IMR-90 (cell line): ENCODE results near the gene MEIS3. TPM values are rescaled to one million over a fixed set of nuclear protein-coding genes. Genes with fewer than 3 reads are reported as not detected.

Source experiments
- ATAC-seq: fragments of 200-7000 bp; cut with Tn5 transposase; 2 replicates; pipeline ENCODE4 v1.9.1; 2020; ENCODE audit warnings: low read depth, mild to moderate bottlenecking, moderate library complexity
- BruUV-seq: library from RNA; stranded (reverse); fragments of 400-500 nt; replicated peaks from 2 replicates; lab custom pipeline; 2021; lab: Mats Ljungman, UMichigan
- CTCF ChIA-PET: fragments of 300-600 bp; formaldehyde crosslinking; extraction: SDS; loops from one replicate; lab custom pipeline; 2021; ENCODE audit warnings: antibody characterized with exemption; lab: Yijun Ruan, JAX
- POLR2A ChIA-PET: fragments of 300-600 bp; sonication (Branson Sonifier 250); formaldehyde crosslinking; loops from one replicate; lab custom pipeline; 2022; ENCODE audit warnings: antibody characterized with exemption; ENCODE audit not compliant: unreplicated experiment; lab: Charles Lee
- DNase-seq: peaks from one replicate; pipeline ENCODE4 v3.0.0; 2013
- H2AFZ ChIP-seq: replicated peaks from 2 replicates; pipeline ENCODE3; 2013; ENCODE audit warnings: low read length, mild to moderate bottlenecking; ENCODE audit not compliant: poor library complexity
- H2AK5ac ChIP-seq: 2 replicates; pipeline ENCODE4 v1.6.1; 2013; ENCODE audit warnings: low read depth, low read length, inconsistent platforms
- H2AK9ac ChIP-seq: replicated peaks from 2 replicates; pipeline ENCODE3; 2013; ENCODE audit warnings: mild to moderate bottlenecking, low read depth, low read length, moderate library complexity; ENCODE audit not compliant: poor library complexity
- H2BK120ac ChIP-seq: 2 replicates; pipeline ENCODE4 v1.6.1; 2013; ENCODE audit warnings: low read depth, low read length, inconsistent platforms
- H2BK15ac ChIP-seq: 3 replicates; pipeline ENCODE4 v1.6.1; 2013; ENCODE audit warnings: low read depth, low read length, inconsistent platforms
- H2BK20ac ChIP-seq: 2 replicates; pipeline ENCODE4 v1.6.1; 2013; ENCODE audit warnings: low read depth, mild to moderate bottlenecking, inconsistent platforms, low read length, moderate library complexity
- H2BK5ac ChIP-seq: 2 replicates; pipeline ENCODE4 v1.6.1; 2013; ENCODE audit warnings: mild to moderate bottlenecking, low read depth, low read length, inconsistent platforms; ENCODE audit not compliant: poor library complexity, severe bottlenecking
- H3K14ac ChIP-seq: replicated peaks from 2 replicates; pipeline ENCODE4 v1.6.1; 2013; ENCODE audit warnings: low read depth, low read length, inconsistent platforms
- H3K18ac ChIP-seq: 2 replicates; pipeline ENCODE4 v1.6.1; 2013; ENCODE audit warnings: low read depth, low read length, control low read depth
- H3K23ac ChIP-seq: 2 replicates; pipeline ENCODE4 v1.6.1; 2013; ENCODE audit warnings: low read depth, low read length, inconsistent platforms
- H3K27ac ChIP-seq: 2 replicates; pipeline ENCODE4 v1.5.1; 2013; ENCODE audit warnings: mild to moderate bottlenecking, control low read depth, low read length; ENCODE audit not compliant: insufficient read depth
- H3K27me3 ChIP-seq: 2 replicates; pipeline ENCODE4 v1.6.1; 2013; ENCODE audit warnings: low read length; ENCODE audit not compliant: control insufficient read depth, insufficient read depth
- H3K36me3 ChIP-seq: 2 replicates; pipeline ENCODE4 v1.6.1; 2013; ENCODE audit warnings: low read length, mixed read lengths; ENCODE audit not compliant: control insufficient read depth, insufficient read depth
- H3K4ac ChIP-seq: 2 replicates; pipeline ENCODE4 v1.6.1; 2013; ENCODE audit warnings: low read depth, low read length, inconsistent platforms
- H3K4me1 ChIP-seq: 2 replicates; pipeline ENCODE4 v1.6.1; 2013; ENCODE audit warnings: low read length, mixed read lengths; ENCODE audit not compliant: control insufficient read depth, insufficient read depth
- H3K4me2 ChIP-seq: 2 replicates; pipeline ENCODE4 v1.6.1; 2013; ENCODE audit warnings: low read depth, mild to moderate bottlenecking, control low read depth, low read length, moderate library complexity
- H3K4me3 ChIP-seq: 2 replicates; pipeline ENCODE4 v1.5.1; 2013; ENCODE audit warnings: low read depth, mild to moderate bottlenecking, control low read depth, low read length, moderate library complexity; ENCODE audit not compliant: insufficient read depth
- H3K56ac ChIP-seq: 2 replicates; pipeline ENCODE4 v1.6.1; 2013; ENCODE audit warnings: low read length, inconsistent platforms; ENCODE audit not compliant: insufficient read depth; ENCODE audit errors: extremely low read depth
- H3K79me1 ChIP-seq, 2 experiments: 2 replicates each; pipeline ENCODE4 v1.6.1; 2013; ENCODE audit warnings: low read length in 2 of 2, inconsistent platforms in 1 of 2, low read depth in 1 of 2
- H3K9ac ChIP-seq: 2 replicates; pipeline ENCODE4 v1.6.1; 2013; ENCODE audit warnings: low read depth, low read length, control low read depth
- H3K9me1 ChIP-seq: 2 replicates; pipeline ENCODE4 v1.6.1; 2013; ENCODE audit warnings: low read length, inconsistent platforms; ENCODE audit not compliant: insufficient read depth
- H3K9me3 ChIP-seq: 2 replicates; pipeline ENCODE4 v1.6.1; 2013; ENCODE audit warnings: low read length; ENCODE audit not compliant: control insufficient read depth, insufficient read depth
- H4K20me1 ChIP-seq: 2 replicates; pipeline ENCODE4 v1.6.1; 2013; ENCODE audit warnings: low read length, inconsistent platforms; ENCODE audit not compliant: insufficient read depth
- H4K5ac ChIP-seq: 2 replicates; pipeline ENCODE4 v1.6.1; 2013; ENCODE audit warnings: mild to moderate bottlenecking, low read depth, low read length, control low read depth
- H4K8ac ChIP-seq, 2 experiments: 2 replicates each; pipeline ENCODE4 v1.6.1; 2013; ENCODE audit warnings: low read depth in 2 of 2, low read length in 2 of 2, control low read depth in 1 of 2, inconsistent platforms in 1 of 2
- H4K91ac ChIP-seq: 2 replicates; pipeline ENCODE4 v1.6.1; 2013; ENCODE audit warnings: low read depth, low read length, inconsistent platforms; ENCODE audit not compliant: insufficient read depth
- BHLHE40 ChIP-seq: fragments of 150-350 bp; IDR thresholded peaks from 2 replicates; pipeline ENCODE4 v1.6.1; 2016; ENCODE audit warnings: mild to moderate bottlenecking, low read depth, low read length
- CEBPB ChIP-seq: IDR thresholded peaks from 2 replicates; pipeline ENCODE4 v1.6.1; 2012; ENCODE audit warnings: low read depth, low read length, improper control_type of control experiment
- CHD1 ChIP-seq: IDR thresholded peaks from 2 replicates; pipeline ENCODE4 v1.6.1; 2012; ENCODE audit warnings: low read depth, low read length, improper control_type of control experiment
- ELK1 ChIP-seq: fragments of 150-350 bp; IDR thresholded peaks from 2 replicates; pipeline ENCODE4 v1.6.1; 2016; ENCODE audit warnings: low read depth, mild to moderate bottlenecking, low read length, moderate library complexity, borderline replicate concordance
- FOS ChIP-seq: fragments of 150-350 bp; IDR thresholded peaks from 2 replicates; pipeline ENCODE4 v1.6.1; 2016; ENCODE audit warnings: low read depth, low read length
- MAFK ChIP-seq: IDR thresholded peaks from 2 replicates; pipeline ENCODE4 v1.6.1; 2012; ENCODE audit warnings: low read depth, low read length, improper control_type of control experiment
- MAZ ChIP-seq: IDR thresholded peaks from 2 replicates; pipeline ENCODE4 v1.6.1; 2012; ENCODE audit warnings: low read depth, mild to moderate bottlenecking, low read length, improper control_type of control experiment, moderate library complexity, borderline replicate concordance
- MXI1 ChIP-seq: IDR thresholded peaks from 2 replicates; pipeline ENCODE4 v1.6.1; 2012; ENCODE audit warnings: low read depth, mild to moderate bottlenecking, low read length, moderate library complexity, borderline replicate concordance
- NFE2L2 ChIP-seq: fragments of 150-350 bp; IDR thresholded peaks from 2 replicates; pipeline ENCODE4 v1.6.1; 2016; ENCODE audit warnings: low read depth, mild to moderate bottlenecking, low read length
- POLR2A ChIP-seq: IDR thresholded peaks from 2 replicates; pipeline ENCODE4 v1.6.1; 2012; ENCODE audit warnings: mild to moderate bottlenecking, low read depth, low read length
- RAD21 ChIP-seq: IDR thresholded peaks from 2 replicates; pipeline ENCODE4 v1.6.1; 2012; ENCODE audit warnings: low read length, improper control_type of control experiment
- RCOR1 ChIP-seq: IDR thresholded peaks from 2 replicates; pipeline ENCODE4 v1.6.1; 2012; ENCODE audit warnings: mild to moderate bottlenecking, low read length, improper control_type of control experiment; ENCODE audit not compliant: insufficient replicate concordance
- RFX5 ChIP-seq: IDR thresholded peaks from 2 replicates; pipeline ENCODE4 v1.8.0; 2012; ENCODE audit warnings: low read depth, mild to moderate bottlenecking, low read length, moderate library complexity
- SMC3 ChIP-seq: fragments of 150-350 bp; IDR thresholded peaks from 2 replicates; pipeline ENCODE4 v1.6.1; 2016; ENCODE audit warnings: low read depth, mild to moderate bottlenecking, antibody characterized with exemption, low read length, moderate library complexity
- USF2 ChIP-seq: fragments of 150-350 bp; IDR thresholded peaks from 2 replicates; pipeline ENCODE4 v1.6.1; 2017; ENCODE audit warnings: mild to moderate bottlenecking, antibody characterized with exemption, low read length, low read depth
- WGBS, 2 experiments: methylation state at CpG; one replicate each; pipeline versions ENCODE4 v1.1.5 to v1.1.7; 2013; ENCODE audit warnings: missing lambda C conversion rate in 2 of 2; ENCODE audit not compliant: insufficient read length in 1 of 2; ENCODE audit errors: extremely low coverage in 2 of 2; 5-methylcytosine and 5-hydroxymethylcytosine counted together
- dilution Hi-C: fragments of 300-500 bp; cut with HindIII; formaldehyde crosslinking; loops from one replicate; pipeline ENCODE4 v1.14.3; 2018; ENCODE audit warnings: low sequenced_read_pairs; ENCODE audit not compliant: unreplicated experiment
- in situ Hi-C: fragments of 300-500 bp; cut with MboI; formaldehyde crosslinking; loops from 3 replicates; pipeline ENCODE4 v1.14.3; 2019; ENCODE audit warnings: low sequenced_read_pairs, inconsistent platforms, mixed read lengths
- intact Hi-C: fragments of 100-400 bp; cut with micrococcal nuclease; formaldehyde crosslinking; loops from 2 replicates; pipeline ENCODE4 v1.10.0; 2022
- polyA plus RNA-seq, 3 experiments: library from polyadenylated mRNA; depleted of rRNA; stranded (reverse); fragments of >200 nt; gene quantifications; 2 replicates each; pipeline ENCODE4 v1.2.3, GENCODE V29; 2012; ENCODE audit warnings: low replicate concordance in 1 of 3
- total RNA-seq: library from RNA; depleted of rRNA; stranded (reverse); fragments of >200 nt; gene quantifications from 2 replicates; pipeline ENCODE4 v1.2.3, GENCODE V29; 2012
- TF ChIP-seq, protein P1 (sequence below): conservative IDR thresholded peaks from 2 replicates; pipeline ENCODE4 v1.5.1; 2012; ENCODE audit warnings: mild to moderate bottlenecking, low read depth, low read length, improper control_type of control experiment

Gene MEIS3
- total and polyA plus RNA-seq, 2 of the 4 experiments (the other 2 are of a cell fraction), result 32.4 to 33.0 TPM

DNA sequence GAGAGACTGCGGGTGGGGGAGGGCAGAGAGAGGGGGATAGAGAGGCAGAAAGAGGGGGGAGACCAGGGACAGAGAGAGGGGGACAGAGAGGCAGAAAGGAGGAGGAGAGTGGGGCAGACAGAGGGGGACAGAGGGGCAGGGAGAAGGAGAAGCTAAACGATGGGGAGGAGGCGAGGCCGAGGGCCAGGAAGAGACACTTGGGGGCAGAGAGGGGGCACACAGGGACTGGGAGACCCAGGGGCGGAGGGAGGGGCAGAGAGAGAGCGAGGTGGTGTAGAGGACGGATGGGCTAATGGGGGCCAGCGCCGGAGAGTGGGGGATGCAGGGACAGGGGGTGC, 666 bp downstream of the MEIS3 start:
- POLR2A ChIA-PET, result no interaction called here
- H4K5ac ChIP-seq, result no peak overlapping the region
- peak overlapping the region; percentile 51; the same call in 1 of the 2 replicates for H3K56ac ChIP-seq
- dilution Hi-C loops, result no loop called here
- TF ChIP-seq BHLHE40, result no peak
- no peak for TF ChIP-seq RFX5
- no peak for TF ChIP-seq CEBPB
- no peak for TF ChIP-seq RAD21
- no peak for TF ChIP-seq FOS
- no peak for TF ChIP-seq MXI1
- no peak for TF ChIP-seq POLR2A
- TF ChIP-seq RCOR1, result no peak
- TF ChIP-seq, protein P1, sequence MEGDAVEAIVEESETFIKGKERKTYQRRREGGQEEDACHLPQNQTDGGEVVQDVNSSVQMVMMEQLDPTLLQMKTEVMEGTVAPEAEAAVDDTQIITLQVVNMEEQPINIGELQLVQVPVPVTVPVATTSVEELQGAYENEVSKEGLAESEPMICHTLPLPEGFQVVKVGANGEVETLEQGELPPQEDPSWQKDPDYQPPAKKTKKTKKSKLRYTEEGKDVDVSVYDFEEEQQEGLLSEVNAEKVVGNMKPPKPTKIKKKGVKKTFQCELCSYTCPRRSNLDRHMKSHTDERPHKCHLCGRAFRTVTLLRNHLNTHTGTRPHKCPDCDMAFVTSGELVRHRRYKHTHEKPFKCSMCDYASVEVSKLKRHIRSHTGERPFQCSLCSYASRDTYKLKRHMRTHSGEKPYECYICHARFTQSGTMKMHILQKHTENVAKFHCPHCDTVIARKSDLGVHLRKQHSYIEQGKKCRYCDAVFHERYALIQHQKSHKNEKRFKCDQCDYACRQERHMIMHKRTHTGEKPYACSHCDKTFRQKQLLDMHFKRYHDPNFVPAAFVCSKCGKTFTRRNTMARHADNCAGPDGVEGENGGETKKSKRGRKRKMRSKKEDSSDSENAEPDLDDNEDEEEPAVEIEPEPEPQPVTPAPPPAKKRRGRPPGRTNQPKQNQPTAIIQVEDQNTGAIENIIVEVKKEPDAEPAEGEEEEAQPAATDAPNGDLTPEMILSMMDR, result no peak
- no peak for TF ChIP-seq NFE2L2
- no peak for TF ChIP-seq CHD1
- no peak for TF ChIP-seq SMC3
- TF ChIP-seq MAFK, result no peak
- no peak for TF ChIP-seq MAZ
- TF ChIP-seq USF2, result no peak
- TF ChIP-seq ELK1, result no peak
- H3K9ac ChIP-seq, result peak overlapping the region; percentile 93
- no TSS peak for BruUV-seq
- H2BK120ac ChIP-seq, result no peak overlapping the region
- H3K14ac ChIP-seq, result peak overlapping the region; percentile 66; the same call in 1 of the 2 replicates
- intact Hi-C loops, result no loop called here
- peaks cover 14% of the 10 kb centered on the region for H3K36me3 ChIP-seq
- peak overlapping the region; percentile 94 for H2AK5ac ChIP-seq
- H3K27me3 ChIP-seq, result peaks cover 41% of the 10 kb centered on the region
- H3K23ac ChIP-seq, result peak overlapping the region; percentile 93
- WGBS, 2 experiments, result 0% methylated on average over 2 of the region's 9 CpGs; no CpG with 5 or more reads in 1 of the 2 experiments
- H3K9me1 ChIP-seq, result peaks cover 13% of the 10 kb centered on the region
- peak overlapping the region; percentile 56 for H3K4ac ChIP-seq
- DNase-seq (no peak), ATAC-seq (no peak)
- peaks cover 9% of the 10 kb centered on the region for H3K4me1 ChIP-seq
- no peak overlapping the region for H2BK15ac ChIP-seq
- H3K79me1 ChIP-seq, result peaks cover 8 to 28% of the 10 kb centered on the region in 2 experiments; a peak in 3 of 4 replicates
- H3K4me3 ChIP-seq, result peak overlapping the region; percentile 91
- peak overlapping the region; percentile 46; the same call in 1 of the 2 replicates for H3K27ac ChIP-seq
- H2AK9ac ChIP-seq, result peak overlapping the region; percentile 96
- no peak overlapping the region for H2BK5ac ChIP-seq
- in situ Hi-C loops, result no loop called here
- peak overlapping the region; percentile 26; the same call in 1 of the 2 replicates for H4K91ac ChIP-seq
- H4K8ac ChIP-seq, result 0 out of 4 replicates have a peak overlapping the region, but pooled peaks of 1 of the 2 experiments have one; percentile 33
- H3K18ac ChIP-seq, result peak overlapping the region; percentile 46; the same call in 1 of the 2 replicates
- CTCF ChIA-PET, result interaction anchor here (0.7 to 1.0 kb wide), 2 partner anchors 27 to 414 kb away, joined by 3 to 4 read pairs; no protein-coding TSS in a partner anchor
- no peak overlapping the region for H2BK20ac ChIP-seq
- H4K20me1 ChIP-seq, result peaks cover 29% of the 10 kb centered on the region
- peak overlapping the region; percentile 90 for H3K4me2 ChIP-seq
- peak overlapping the region; percentile 87 for H2AFZ ChIP-seq
- no peaks in the 10 kb centered on the region for H3K9me3 ChIP-seq
